Measurements from ENCODE around the gene MTX1. TPM values are rescaled to one million over a fixed set of nuclear protein-coding genes. Genes with fewer than 3 reads are reported as not detected.

Gene MTX1
- total RNA-seq, 1 donor from 2014 or later = 64.0 TPM

- Mint-ChIP-seq H3K27ac (no peak overlapping the region), H3K9me3 (no peaks in the 10 kb centered on the region)
These were observed 10.5 kb upstream of the MTX1 start for GRCh38 chr1:155197901-155198546.

GRCh38 chr1:155198547-155198906 is 10.0 kb upstream of the MTX1 start:
- no peak for DNase-seq (ENCODE audit: low spot score)
- intact Hi-C loops (cut with micrococcal nuclease) = no loop called here
- H3K4me1 Mint-ChIP-seq (ENCODE audit: low read depth) = peaks cover 13% of the 10 kb centered on the region

More at GRCh38 chr1:155197901-155198546, 10.5 kb upstream of the MTX1 start:
- H3K4me3 Mint-ChIP-seq (ENCODE audit: low read depth) = no peak overlapping the region
- intact Hi-C loops (cut with micrococcal nuclease) = no loop called here
- H3K36me3 Mint-ChIP-seq (ENCODE audit: low read depth) = peaks cover 4% of the 10 kb centered on the region
- no peak for DNase-seq (ENCODE audit: low spot score)
- H3K4me1 Mint-ChIP-seq (ENCODE audit: low read depth) = peaks cover 15% of the 10 kb centered on the region
- no peaks in the 10 kb centered on the region for H3K27me3 Mint-ChIP-seq (ENCODE audit: low read depth)

GRCh38 chr1:155199792-155200191 is 8.7 kb upstream of the MTX1 start:
- Mint-ChIP-seq H3K4me3 (ENCODE audit: low read depth) (no peak overlapping the region), H3K4me1 (ENCODE audit: low read depth) (peaks cover 4% of the 10 kb centered on the region), H3K27ac (no peak overlapping the region), H3K36me3 (ENCODE audit: low read depth) (peaks cover 4% of the 10 kb centered on the region), H3K27me3 (ENCODE audit: low read depth) (no peaks in the 10 kb centered on the region), H3K9me3 (no peaks in the 10 kb centered on the region)
- no peak for DNase-seq (ENCODE audit: low spot score)
- intact Hi-C loops (cut with micrococcal nuclease) = no loop called here

More at GRCh38 chr1:155198547-155198906, 10.0 kb upstream of the MTX1 start:
- Mint-ChIP-seq H3K4me3 (ENCODE audit: low read depth) (no peak overlapping the region), H3K27ac (no peak overlapping the region), H3K36me3 (ENCODE audit: low read depth) (peaks cover 4% of the 10 kb centered on the region), H3K27me3 (ENCODE audit: low read depth) (no peaks in the 10 kb centered on the region), H3K9me3 (no peaks in the 10 kb centered on the region)

- Mint-ChIP-seq H3K27me3 (ENCODE audit: low read depth) (no peaks in the 10 kb centered on the region), H3K4me1 (ENCODE audit: low read depth) (no peaks in the 10 kb centered on the region), H3K9me3 (no peaks in the 10 kb centered on the region), H3K4me3 (ENCODE audit: low read depth) (no peak overlapping the region), H3K27ac (no peak overlapping the region), H3K36me3 (ENCODE audit: low read depth) (peaks cover 4% of the 10 kb centered on the region)
- intact Hi-C loops (cut with micrococcal nuclease) = no loop called here
- DNase-seq (ENCODE audit: low spot score) = no peak
These were observed 7.6 kb upstream of the MTX1 start for GRCh38 chr1:155200920-155201319.

GRCh38 chr1:155202198-155202597 is 6.3 kb upstream of the MTX1 start:
- Mint-ChIP-seq H3K4me1 (ENCODE audit: low read depth) (peaks cover 5% of the 10 kb centered on the region), H3K4me3 (ENCODE audit: low read depth) (no peak overlapping the region), H3K36me3 (ENCODE audit: low read depth) (peaks cover 4% of the 10 kb centered on the region), H3K27me3 (ENCODE audit: low read depth) (no peaks in the 10 kb centered on the region), H3K9me3 (no peaks in the 10 kb centered on the region), H3K27ac (no peak overlapping the region)
- no peak for DNase-seq (ENCODE audit: low spot score)
- intact Hi-C loops (cut with micrococcal nuclease) = no loop called here

GRCh38 chr1:155202731-155203515 is 5.6 kb upstream of the MTX1 start:
- no peak overlapping the region for H3K27ac Mint-ChIP-seq
- no peaks in the 10 kb centered on the region for H3K27me3 Mint-ChIP-seq (ENCODE audit: low read depth)
- no peaks in the 10 kb centered on the region for H3K9me3 Mint-ChIP-seq
- H3K4me3 Mint-ChIP-seq (ENCODE audit: low read depth) = no peak overlapping the region
- H3K36me3 Mint-ChIP-seq (ENCODE audit: low read depth) = peaks cover under 1% of the 10 kb centered on the region
- DNase-seq (ENCODE audit: low spot score) = no peak
- intact Hi-C loops (cut with micrococcal nuclease) = no loop called here
- H3K4me1 Mint-ChIP-seq (ENCODE audit: low read depth) = peaks cover 10% of the 10 kb centered on the region

GRCh38 chr1:155205035-155205434 is 3.5 kb upstream of the MTX1 start:
- H3K4me1 Mint-ChIP-seq (ENCODE audit: low read depth) = peaks cover 18% of the 10 kb centered on the region
- intact Hi-C loops (cut with micrococcal nuclease) = loop anchor here (5.0 kb wide), 3 partner anchors 37 to 847 kb away; partner anchors contain the start of genes HCN3, LAMTOR2 and UBQLN4
- no peak overlapping the region for H3K27ac Mint-ChIP-seq
- H3K36me3 Mint-ChIP-seq (ENCODE audit: low read depth) = no peaks in the 10 kb centered on the region
- no peaks in the 10 kb centered on the region for H3K9me3 Mint-ChIP-seq
- no peak for DNase-seq (ENCODE audit: low spot score)
- no peaks in the 10 kb centered on the region for H3K27me3 Mint-ChIP-seq (ENCODE audit: low read depth)
- no peak overlapping the region for H3K4me3 Mint-ChIP-seq (ENCODE audit: low read depth)

GRCh38 chr1:155205969-155206593 is 2.4 kb upstream of the MTX1 start:
- intact Hi-C loops (cut with micrococcal nuclease) = loop anchor here (5.0 kb wide), 3 partner anchors 36 to 846 kb away; partner anchors contain the start of genes HCN3, LAMTOR2 and UBQLN4
- H3K27ac Mint-ChIP-seq = no peak overlapping the region
- H3K36me3 Mint-ChIP-seq (ENCODE audit: low read depth) = peaks cover 4% of the 10 kb centered on the region
- no peak for DNase-seq (ENCODE audit: low spot score)
- no peak overlapping the region for H3K4me3 Mint-ChIP-seq (ENCODE audit: low read depth)
- peaks cover 24% of the 10 kb centered on the region for H3K4me1 Mint-ChIP-seq (ENCODE audit: low read depth)
- H3K9me3 Mint-ChIP-seq = no peaks in the 10 kb centered on the region
- no peaks in the 10 kb centered on the region for H3K27me3 Mint-ChIP-seq (ENCODE audit: low read depth)

DNA sequence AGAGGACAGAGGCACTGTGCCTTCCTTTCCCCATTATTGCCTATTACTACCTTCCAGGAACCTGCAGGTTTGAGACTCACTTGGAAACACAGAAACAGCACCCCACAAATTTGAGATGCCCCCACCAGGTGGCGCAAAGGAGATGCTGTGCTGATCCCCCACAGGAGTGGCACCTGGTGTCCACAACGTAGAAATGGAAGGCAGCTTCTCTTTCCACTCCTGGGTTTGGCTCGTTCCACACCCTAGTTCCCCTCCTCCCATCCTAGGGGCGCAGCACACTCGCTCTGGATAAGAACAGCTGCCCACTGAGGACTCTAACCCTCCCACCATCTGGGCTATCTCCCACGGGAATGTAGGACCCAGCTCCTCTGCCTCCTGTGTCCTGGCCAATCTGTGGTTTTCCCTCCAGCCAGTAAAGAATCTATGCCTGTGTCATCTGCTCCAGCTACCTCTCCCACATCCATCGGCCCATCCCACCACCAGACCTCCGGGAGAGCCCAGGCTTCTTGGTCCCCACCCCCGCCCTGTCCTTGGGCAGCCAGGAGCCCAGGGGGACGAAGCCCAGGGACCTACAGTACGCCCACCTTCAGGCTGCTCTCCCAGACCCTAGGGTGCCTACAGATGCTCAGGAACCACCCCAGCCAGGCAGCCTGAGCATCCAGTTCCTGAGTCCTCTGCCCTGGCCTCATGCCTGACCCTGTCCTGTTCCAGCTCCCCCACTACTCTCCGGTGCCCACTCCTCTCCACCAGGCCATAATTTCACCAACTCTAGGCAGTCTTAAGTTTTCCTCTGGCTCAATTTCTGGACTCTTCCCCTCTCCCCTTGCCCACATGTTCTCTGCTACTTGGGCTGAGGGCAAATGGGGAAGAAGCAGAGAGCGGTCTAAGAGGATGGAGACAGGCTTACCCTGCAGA is 1.3 kb upstream of the MTX1 start:
- peaks cover 7% of the 10 kb centered on the region for H3K36me3 Mint-ChIP-seq (ENCODE audit: low read depth)
- peak overlapping the region; percentile 74 for H3K27ac Mint-ChIP-seq
- H3K4me1 Mint-ChIP-seq (ENCODE audit: low read depth) = peaks cover 24% of the 10 kb centered on the region
- DNase-seq (ENCODE audit: low spot score) = peak; percentile 84
- intact Hi-C loops (cut with micrococcal nuclease) = loop anchor here (5.0 kb wide), 3 partner anchors 35 to 845 kb away; partner anchors contain the start of genes HCN3, LAMTOR2 and UBQLN4
- H3K4me3 Mint-ChIP-seq (ENCODE audit: low read depth) = peak overlapping the region; percentile 60
- H3K27me3 Mint-ChIP-seq (ENCODE audit: low read depth) = no peaks in the 10 kb centered on the region
- no peaks in the 10 kb centered on the region for H3K9me3 Mint-ChIP-seq

GRCh38 chr1:155207806-155208540 is 522 bp upstream of the MTX1 start, which contains the start of gene THBS3:
THBS3 (minus strand) TSS chr1:155207897; CDS start chr1:155207876, 21 bp downstream.
- Mint-ChIP-seq H3K36me3 (ENCODE audit: low read depth) (peaks cover 7% of the 10 kb centered on the region), H3K4me1 (ENCODE audit: low read depth) (peaks cover 24% of the 10 kb centered on the region), H3K27ac (peak within 1 kb of the TSS; percentile 80), H3K9me3 (no peaks in the 10 kb centered on the region), H3K27me3 (ENCODE audit: low read depth) (no peaks in the 10 kb centered on the region), H3K4me3 (ENCODE audit: low read depth) (peak within 1 kb of the TSS; percentile 92)
- DNase-seq (ENCODE audit: low spot score) = no peak
- intact Hi-C loops (cut with micrococcal nuclease) = loop anchor here (1.0 to 5.0 kb wide), 5 partner anchors 13 to 844 kb away; partner anchors contain the start of genes HCN3, LAMTOR2 and UBQLN4

- peak overlapping the region; percentile 87 for H3K27ac Mint-ChIP-seq
- H3K27me3 Mint-ChIP-seq (ENCODE audit: low read depth) = no peaks in the 10 kb centered on the region
- H3K36me3 Mint-ChIP-seq (ENCODE audit: low read depth) = peaks cover 7% of the 10 kb centered on the region
- DNase-seq (ENCODE audit: low spot score) = no peak
- intact Hi-C loops (cut with micrococcal nuclease) = loop anchor here (1.0 to 5.0 kb wide), 5 partner anchors 15 to 843 kb away; partner anchors contain the start of genes HCN3, LAMTOR2 and UBQLN4
- H3K9me3 Mint-ChIP-seq = no peaks in the 10 kb centered on the region
- peak overlapping the region; percentile 92 for H3K4me3 Mint-ChIP-seq (ENCODE audit: low read depth)
- peaks cover 24% of the 10 kb centered on the region for H3K4me1 Mint-ChIP-seq (ENCODE audit: low read depth)
These were observed 822 bp downstream of the MTX1 start for GRCh38 chr1:155209312-155209721.

Data from activated T-helper 2 cell treated with anti-CD3 and anti-CD28 coated beads, Interferon-gamma antibody, Interleukin-2, Interleukin-4, amounts not matched to agents 10 μg/mL and 5 μg/mL and 100 μg/mL, durations not matched to agents 14 hours and 24 hours and 36 hours (primary cell).